ENCODE measurements around the gene SIVA1. TPM values are rescaled to one million over a fixed set of nuclear protein-coding genes. Genes with fewer than 3 reads are reported as not detected.

Gene SIVA1
- total and polyA plus RNA-seq, 9 of the 15 experiments (the other 6 are each of a cell fraction or from before 2014, with no cell fraction given): 4.2 to 186 (median 54.2) TPM

DNA sequence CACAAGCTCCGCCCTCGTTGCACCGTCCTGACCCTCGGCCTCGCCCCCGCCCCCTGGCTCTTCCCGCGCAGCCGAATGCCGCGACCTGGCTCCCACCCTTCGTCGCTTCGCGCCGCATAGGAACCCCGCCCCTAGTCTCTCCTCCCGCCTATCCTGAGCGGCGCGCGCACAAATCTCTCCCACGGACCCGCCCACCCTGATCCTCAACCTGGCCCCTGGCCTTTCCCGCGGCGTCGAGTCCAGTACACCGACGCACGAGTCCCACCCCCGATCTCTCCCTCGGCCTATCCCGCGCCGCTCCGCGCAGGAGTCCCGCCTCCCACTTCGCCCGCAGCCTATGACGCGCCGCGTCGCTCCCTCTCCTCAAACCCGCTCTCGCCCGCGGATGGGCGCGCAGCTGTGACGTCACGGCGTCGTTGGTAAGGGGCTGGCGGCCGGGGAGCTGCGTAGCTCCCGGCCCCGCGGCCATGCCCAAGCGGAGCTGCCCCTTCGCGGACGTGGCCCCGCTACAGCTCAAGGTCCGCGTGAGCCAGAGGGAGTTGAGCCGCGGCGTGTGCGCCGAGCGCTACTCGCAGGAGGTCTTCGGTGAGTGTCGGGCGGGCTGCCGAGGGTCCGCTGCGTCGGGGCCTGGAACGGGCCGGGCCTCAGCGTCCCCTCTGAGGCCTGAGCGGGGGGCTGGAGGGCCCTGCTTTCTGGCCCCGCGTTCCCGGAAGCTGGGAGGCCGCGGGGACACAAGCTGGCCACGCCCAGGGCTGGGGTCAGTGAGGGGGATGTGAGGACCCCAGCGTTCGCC is at the start of gene SIVA1 (continued):
- TF ChIP-seq ZNF274 (IDR thresholded peaks at IDR 0.05; ENCODE audit: borderline replicate concordance, low read depth, low read length) (no peak), TSC22D4 (tag; IDR thresholded peaks at IDR 0.05) (no peak), NR2C2 (CRISPR knock-in tag; IDR thresholded peaks at IDR 0.05) (no peak), NR2C2 (tag; IDR thresholded peaks at IDR 0.05) (peak; percentile 91), FIP1L1 (IDR thresholded peaks at IDR 0.05; ENCODE audit: low read depth, low read length, poor library complexity, severe bottlenecking) (no peak), ATF7 (IDR thresholded peaks at IDR 0.05) (peak; percentile 89), JUND (IDR thresholded peaks at IDR 0.05; ENCODE audit: borderline replicate concordance, low read depth, low read length) (peak; percentile 62), JUND (tag; IDR thresholded peaks at IDR 0.05; ENCODE audit: borderline replicate concordance, low read depth, low read length) (peak; percentile 21; the same call in 1 of the 3 replicates), USF1 (CRISPR knock-in tag; IDR thresholded peaks at IDR 0.05) (peak; percentile 30; the same call in 1 of the 2 replicates), PHF20 (IDR thresholded peaks at IDR 0.05; ENCODE audit: partially characterized antibody) (peak; percentile 91), NONO (IDR thresholded peaks at IDR 0.05; ENCODE audit: low read depth in 2 of 2, low read length in 1 of 2) (peak in 1 of 2 experiments; percentile 66; a peak in 1 of 4 replicates), SIN3A (IDR thresholded peaks at IDR 0.05; ENCODE audit: borderline replicate concordance in 2 of 2, control insufficient read depth in 1 of 2, low read depth in 2 of 2, low read length in 2 of 2) (peak in 1 of 2 experiments; percentile 83; a peak in 2 of 4 replicates), U2AF1 (optimal IDR thresholded peaks at IDR 0.05; ENCODE audit: low read depth, low read length) (peak; percentile 39), TEAD1 (CRISPR knock-in tag; IDR thresholded peaks at IDR 0.05) (0 out of 4 replicates have a peak, but pooled peaks of 1 of the 2 experiments have one; percentile 12), ID3 (CRISPR knock-in tag; IDR thresholded peaks at IDR 0.05) (no peak), ID3 (tag; IDR thresholded peaks at IDR 0.05) (peak; percentile 27; the same call in 1 of the 2 replicates), ETS1 (conservative IDR thresholded peaks at IDR 0.05; ENCODE audit: control insufficient read depth, low read depth, low read length) (peak; percentile 65)
- TF ChIP-seq, protein P1, sequence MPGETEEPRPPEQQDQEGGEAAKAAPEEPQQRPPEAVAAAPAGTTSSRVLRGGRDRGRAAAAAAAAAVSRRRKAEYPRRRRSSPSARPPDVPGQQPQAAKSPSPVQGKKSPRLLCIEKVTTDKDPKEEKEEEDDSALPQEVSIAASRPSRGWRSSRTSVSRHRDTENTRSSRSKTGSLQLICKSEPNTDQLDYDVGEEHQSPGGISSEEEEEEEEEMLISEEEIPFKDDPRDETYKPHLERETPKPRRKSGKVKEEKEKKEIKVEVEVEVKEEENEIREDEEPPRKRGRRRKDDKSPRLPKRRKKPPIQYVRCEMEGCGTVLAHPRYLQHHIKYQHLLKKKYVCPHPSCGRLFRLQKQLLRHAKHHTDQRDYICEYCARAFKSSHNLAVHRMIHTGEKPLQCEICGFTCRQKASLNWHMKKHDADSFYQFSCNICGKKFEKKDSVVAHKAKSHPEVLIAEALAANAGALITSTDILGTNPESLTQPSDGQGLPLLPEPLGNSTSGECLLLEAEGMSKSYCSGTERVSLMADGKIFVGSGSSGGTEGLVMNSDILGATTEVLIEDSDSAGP (CRISPR knock-in tag; IDR thresholded peaks at IDR 0.05): no peak
- TF ChIP-seq, protein P2, sequence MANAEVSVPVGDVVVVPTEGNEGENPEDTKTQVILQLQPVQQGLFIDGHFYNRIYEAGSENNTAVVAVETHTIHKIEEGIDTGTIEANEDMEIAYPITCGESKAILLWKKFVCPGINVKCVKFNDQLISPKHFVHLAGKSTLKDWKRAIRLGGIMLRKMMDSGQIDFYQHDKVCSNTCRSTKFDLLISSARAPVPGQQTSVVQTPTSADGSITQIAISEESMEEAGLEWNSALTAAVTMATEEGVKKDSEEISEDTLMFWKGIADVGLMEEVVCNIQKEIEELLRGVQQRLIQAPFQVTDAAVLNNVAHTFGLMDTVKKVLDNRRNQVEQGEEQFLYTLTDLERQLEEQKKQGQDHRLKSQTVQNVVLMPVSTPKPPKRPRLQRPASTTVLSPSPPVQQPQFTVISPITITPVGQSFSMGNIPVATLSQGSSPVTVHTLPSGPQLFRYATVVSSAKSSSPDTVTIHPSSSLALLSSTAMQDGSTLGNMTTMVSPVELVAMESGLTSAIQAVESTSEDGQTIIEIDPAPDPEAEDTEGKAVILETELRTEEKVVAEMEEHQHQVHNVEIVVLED (CRISPR knock-in tag; IDR thresholded peaks at IDR 0.05): peak; percentile 90

All from K562 (cell line).